IMR-90 (cell line): ENCODE measurements around the gene ZNF263. TPM values are rescaled to one million over a fixed set of nuclear protein-coding genes. Genes with fewer than 3 reads are reported as not detected.

Experiments
- ATAC-seq: fragments of 200-7000 bp; cut with Tn5 transposase; 2 replicates; pipeline ENCODE4 v1.9.1; 2020; ENCODE audit warnings: low read depth, mild to moderate bottlenecking, moderate library complexity
- BruUV-seq: library from RNA; stranded (reverse); fragments of 400-500 nt; replicated peaks from 2 replicates; lab custom pipeline; 2021; lab: Mats Ljungman, UMichigan
- CTCF ChIA-PET: fragments of 300-600 bp; formaldehyde crosslinking; extraction: SDS; loops from one replicate; lab custom pipeline; 2021; ENCODE audit warnings: antibody characterized with exemption; lab: Yijun Ruan, JAX
- POLR2A ChIA-PET: fragments of 300-600 bp; sonication (Branson Sonifier 250); formaldehyde crosslinking; loops from one replicate; lab custom pipeline; 2022; ENCODE audit warnings: antibody characterized with exemption; ENCODE audit not compliant: unreplicated experiment; lab: Charles Lee
- DNase-seq: peaks from one replicate; pipeline ENCODE4 v3.0.0; 2013
- H2AFZ ChIP-seq: replicated peaks from 2 replicates; pipeline ENCODE3; 2013; ENCODE audit warnings: low read length, mild to moderate bottlenecking; ENCODE audit not compliant: poor library complexity
- H2AK5ac ChIP-seq: 2 replicates; pipeline ENCODE4 v1.6.1; 2013; ENCODE audit warnings: low read depth, low read length, inconsistent platforms
- H2AK9ac ChIP-seq: replicated peaks from 2 replicates; pipeline ENCODE3; 2013; ENCODE audit warnings: mild to moderate bottlenecking, low read depth, low read length, moderate library complexity; ENCODE audit not compliant: poor library complexity
- H2BK120ac ChIP-seq: 2 replicates; pipeline ENCODE4 v1.6.1; 2013; ENCODE audit warnings: low read depth, low read length, inconsistent platforms
- H2BK15ac ChIP-seq: 3 replicates; pipeline ENCODE4 v1.6.1; 2013; ENCODE audit warnings: low read depth, low read length, inconsistent platforms
- H2BK20ac ChIP-seq: 2 replicates; pipeline ENCODE4 v1.6.1; 2013; ENCODE audit warnings: low read depth, mild to moderate bottlenecking, inconsistent platforms, low read length, moderate library complexity
- H2BK5ac ChIP-seq: 2 replicates; pipeline ENCODE4 v1.6.1; 2013; ENCODE audit warnings: mild to moderate bottlenecking, low read depth, low read length, inconsistent platforms; ENCODE audit not compliant: poor library complexity, severe bottlenecking
- H3K14ac ChIP-seq: replicated peaks from 2 replicates; pipeline ENCODE4 v1.6.1; 2013; ENCODE audit warnings: low read depth, low read length, inconsistent platforms
- H3K18ac ChIP-seq: 2 replicates; pipeline ENCODE4 v1.6.1; 2013; ENCODE audit warnings: low read depth, low read length, control low read depth
- H3K23ac ChIP-seq: 2 replicates; pipeline ENCODE4 v1.6.1; 2013; ENCODE audit warnings: low read depth, low read length, inconsistent platforms
- H3K27ac ChIP-seq: 2 replicates; pipeline ENCODE4 v1.5.1; 2013; ENCODE audit warnings: mild to moderate bottlenecking, control low read depth, low read length; ENCODE audit not compliant: insufficient read depth
- H3K27me3 ChIP-seq: 2 replicates; pipeline ENCODE4 v1.6.1; 2013; ENCODE audit warnings: low read length; ENCODE audit not compliant: control insufficient read depth, insufficient read depth
- H3K36me3 ChIP-seq: 2 replicates; pipeline ENCODE4 v1.6.1; 2013; ENCODE audit warnings: low read length, mixed read lengths; ENCODE audit not compliant: control insufficient read depth, insufficient read depth
- H3K4ac ChIP-seq: 2 replicates; pipeline ENCODE4 v1.6.1; 2013; ENCODE audit warnings: low read depth, low read length, inconsistent platforms
- H3K4me1 ChIP-seq: 2 replicates; pipeline ENCODE4 v1.6.1; 2013; ENCODE audit warnings: low read length, mixed read lengths; ENCODE audit not compliant: control insufficient read depth, insufficient read depth
- H3K4me2 ChIP-seq: 2 replicates; pipeline ENCODE4 v1.6.1; 2013; ENCODE audit warnings: low read depth, mild to moderate bottlenecking, control low read depth, low read length, moderate library complexity
- H3K4me3 ChIP-seq: 2 replicates; pipeline ENCODE4 v1.5.1; 2013; ENCODE audit warnings: low read depth, mild to moderate bottlenecking, control low read depth, low read length, moderate library complexity; ENCODE audit not compliant: insufficient read depth
- H3K56ac ChIP-seq: 2 replicates; pipeline ENCODE4 v1.6.1; 2013; ENCODE audit warnings: low read length, inconsistent platforms; ENCODE audit not compliant: insufficient read depth; ENCODE audit errors: extremely low read depth
- H3K79me1 ChIP-seq, 2 experiments: 2 replicates each; pipeline ENCODE4 v1.6.1; 2013; ENCODE audit warnings: low read length in 2 of 2, inconsistent platforms in 1 of 2, low read depth in 1 of 2
- H3K9ac ChIP-seq: 2 replicates; pipeline ENCODE4 v1.6.1; 2013; ENCODE audit warnings: low read depth, low read length, control low read depth
- H3K9me1 ChIP-seq: 2 replicates; pipeline ENCODE4 v1.6.1; 2013; ENCODE audit warnings: low read length, inconsistent platforms; ENCODE audit not compliant: insufficient read depth
- H3K9me3 ChIP-seq: 2 replicates; pipeline ENCODE4 v1.6.1; 2013; ENCODE audit warnings: low read length; ENCODE audit not compliant: control insufficient read depth, insufficient read depth
- H4K20me1 ChIP-seq: 2 replicates; pipeline ENCODE4 v1.6.1; 2013; ENCODE audit warnings: low read length, inconsistent platforms; ENCODE audit not compliant: insufficient read depth
- H4K5ac ChIP-seq: 2 replicates; pipeline ENCODE4 v1.6.1; 2013; ENCODE audit warnings: mild to moderate bottlenecking, low read depth, low read length, control low read depth
- H4K8ac ChIP-seq, 2 experiments: 2 replicates each; pipeline ENCODE4 v1.6.1; 2013; ENCODE audit warnings: low read depth in 2 of 2, low read length in 2 of 2, control low read depth in 1 of 2, inconsistent platforms in 1 of 2
- H4K91ac ChIP-seq: 2 replicates; pipeline ENCODE4 v1.6.1; 2013; ENCODE audit warnings: low read depth, low read length, inconsistent platforms; ENCODE audit not compliant: insufficient read depth
- CHD1 ChIP-seq: IDR thresholded peaks from 2 replicates; pipeline ENCODE4 v1.6.1; 2012; ENCODE audit warnings: low read depth, low read length, improper control_type of control experiment
- MAFK ChIP-seq: IDR thresholded peaks from 2 replicates; pipeline ENCODE4 v1.6.1; 2012; ENCODE audit warnings: low read depth, low read length, improper control_type of control experiment
- MXI1 ChIP-seq: IDR thresholded peaks from 2 replicates; pipeline ENCODE4 v1.6.1; 2012; ENCODE audit warnings: low read depth, mild to moderate bottlenecking, low read length, moderate library complexity, borderline replicate concordance
- RAD21 ChIP-seq: IDR thresholded peaks from 2 replicates; pipeline ENCODE4 v1.6.1; 2012; ENCODE audit warnings: low read length, improper control_type of control experiment
- RFX5 ChIP-seq: IDR thresholded peaks from 2 replicates; pipeline ENCODE4 v1.8.0; 2012; ENCODE audit warnings: low read depth, mild to moderate bottlenecking, low read length, moderate library complexity
- SMC3 ChIP-seq: fragments of 150-350 bp; IDR thresholded peaks from 2 replicates; pipeline ENCODE4 v1.6.1; 2016; ENCODE audit warnings: low read depth, mild to moderate bottlenecking, antibody characterized with exemption, low read length, moderate library complexity
- WGBS, 2 experiments: methylation state at CpG; one replicate each; pipeline versions ENCODE4 v1.1.5 to v1.1.7; 2013; ENCODE audit warnings: missing lambda C conversion rate in 2 of 2; ENCODE audit not compliant: insufficient read length in 1 of 2; ENCODE audit errors: extremely low coverage in 2 of 2; 5-methylcytosine and 5-hydroxymethylcytosine counted together
- dilution Hi-C: fragments of 300-500 bp; cut with HindIII; formaldehyde crosslinking; loops from one replicate; pipeline ENCODE4 v1.14.3; 2018; ENCODE audit warnings: low sequenced_read_pairs; ENCODE audit not compliant: unreplicated experiment
- in situ Hi-C: fragments of 300-500 bp; cut with MboI; formaldehyde crosslinking; loops from 3 replicates; pipeline ENCODE4 v1.14.3; 2019; ENCODE audit warnings: low sequenced_read_pairs, inconsistent platforms, mixed read lengths
- intact Hi-C: fragments of 100-400 bp; cut with micrococcal nuclease; formaldehyde crosslinking; loops from 2 replicates; pipeline ENCODE4 v1.10.0; 2022
- polyA plus RNA-seq, 3 experiments: library from polyadenylated mRNA; depleted of rRNA; stranded (reverse); fragments of >200 nt; gene quantifications; 2 replicates each; pipeline ENCODE4 v1.2.3, GENCODE V29; 2012; ENCODE audit warnings: low replicate concordance in 1 of 3
- total RNA-seq: library from RNA; depleted of rRNA; stranded (reverse); fragments of >200 nt; gene quantifications from 2 replicates; pipeline ENCODE4 v1.2.3, GENCODE V29; 2012
- TF ChIP-seq, protein P1 (sequence below): fragments of 150-350 bp; IDR thresholded peaks from 2 replicates; pipeline ENCODE4 v1.6.1; 2016; ENCODE audit warnings: low read depth, mild to moderate bottlenecking, low read length, moderate library complexity, borderline replicate concordance
- TF ChIP-seq, protein P2 (sequence below): conservative IDR thresholded peaks from 2 replicates; pipeline ENCODE4 v1.5.1; 2012; ENCODE audit warnings: mild to moderate bottlenecking, low read depth, low read length, improper control_type of control experiment

ZNF263 gene
- total and polyA plus RNA-seq, 2 of the 4 experiments (the other 2 are of a cell fraction): 20.8 to 40.3 TPM

GRCh38 chr16:3264137-3265036, 18.9 kb upstream of the ZNF263 start (continued):
- TF ChIP-seq, protein P1, sequence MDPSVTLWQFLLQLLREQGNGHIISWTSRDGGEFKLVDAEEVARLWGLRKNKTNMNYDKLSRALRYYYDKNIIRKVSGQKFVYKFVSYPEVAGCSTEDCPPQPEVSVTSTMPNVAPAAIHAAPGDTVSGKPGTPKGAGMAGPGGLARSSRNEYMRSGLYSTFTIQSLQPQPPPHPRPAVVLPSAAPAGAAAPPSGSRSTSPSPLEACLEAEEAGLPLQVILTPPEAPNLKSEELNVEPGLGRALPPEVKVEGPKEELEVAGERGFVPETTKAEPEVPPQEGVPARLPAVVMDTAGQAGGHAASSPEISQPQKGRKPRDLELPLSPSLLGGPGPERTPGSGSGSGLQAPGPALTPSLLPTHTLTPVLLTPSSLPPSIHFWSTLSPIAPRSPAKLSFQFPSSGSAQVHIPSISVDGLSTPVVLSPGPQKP: no peak

DNA sequence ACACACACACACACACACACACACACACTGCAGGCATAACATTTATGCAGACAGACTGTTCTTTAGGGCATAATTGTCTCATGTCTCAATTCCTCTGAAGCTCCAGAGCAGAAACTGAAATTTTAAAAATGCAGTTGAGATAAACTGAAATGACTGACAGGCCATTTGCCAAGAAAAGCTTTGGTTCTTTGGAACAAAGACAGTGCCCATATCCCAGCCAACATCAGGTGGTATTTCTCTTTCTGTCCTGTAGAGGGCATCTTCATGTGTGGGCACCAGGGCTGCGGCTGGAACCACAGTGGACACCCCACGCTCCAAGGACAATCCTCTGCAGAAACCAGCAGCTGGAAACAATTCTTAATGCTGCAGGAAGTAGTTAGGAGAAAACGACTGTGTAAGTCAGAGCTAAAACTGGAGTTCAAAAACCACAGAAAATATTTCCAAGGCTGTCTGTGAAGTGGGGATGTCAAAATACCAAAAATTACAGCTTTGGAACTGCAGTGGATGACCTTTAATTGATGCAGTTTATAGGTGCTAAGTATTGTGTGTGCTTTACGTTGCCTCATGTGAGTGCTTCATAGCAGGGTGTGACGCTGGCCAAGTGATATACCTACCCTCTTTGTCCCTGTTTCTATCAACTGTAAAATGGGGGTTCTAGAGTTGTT, 16.3 kb upstream of the ZNF263 start:
- dilution Hi-C loops: no loop called here
- H3K9me3 ChIP-seq: no peaks in the 10 kb centered on the region
- BruUV-seq: no TSS peak

More for the DNA sequence above, 16.3 kb upstream of the ZNF263 start:
- Histone ChIP-seq H2AK5ac (no peak overlapping the region), H3K27me3 (no peaks in the 10 kb centered on the region), H3K9ac (no peak overlapping the region), H2AK9ac (no peak overlapping the region), H3K9me1 (no peaks in the 10 kb centered on the region; the same call in 1 of the 2 replicates), H2BK5ac (no peak overlapping the region), H3K4me3 (no peak overlapping the region), H2AFZ (no peak overlapping the region), H3K56ac (no peak overlapping the region), H2BK120ac (no peak overlapping the region), H4K20me1 (no peaks in the 10 kb centered on the region), H3K36me3 (no peaks in the 10 kb centered on the region), H3K79me1 (peaks cover 0 to 5% of the 10 kb centered on the region in 2 experiments; a peak in 2 of 4 replicates), H3K4ac (no peak overlapping the region), H3K14ac (no peak overlapping the region), H2BK20ac (no peak overlapping the region), H3K23ac (no peak overlapping the region), H3K4me2 (no peak overlapping the region), H4K5ac (no peak overlapping the region), H4K91ac (no peak overlapping the region), H3K18ac (no peak overlapping the region), H3K27ac (no peak overlapping the region), H2BK15ac (no peak overlapping the region), H3K4me1 (0 out of 2 replicates have a peak, but pooled peaks cover 2% of the 10 kb centered on the region), H4K8ac (no peak overlapping the region)
- no CpG with 5 or more reads among the region's 5 CpGs for WGBS, 2 experiments
- in situ Hi-C loops: no loop called here
- ATAC-seq (no peak), DNase-seq (peak; percentile 35)
- intact Hi-C loops: no loop called here
- ChIA-PET CTCF (interaction anchor here (0.6 to 1.0 kb wide), 3 partner anchors 10 to 61 kb away, joined by 3 read pairs; no protein-coding TSS in a partner anchor), POLR2A (no interaction called here)
- no peak for TF ChIP-seq MAFK
- no peak for TF ChIP-seq MXI1
- no peak for TF ChIP-seq RFX5
- TF ChIP-seq, protein P2, sequence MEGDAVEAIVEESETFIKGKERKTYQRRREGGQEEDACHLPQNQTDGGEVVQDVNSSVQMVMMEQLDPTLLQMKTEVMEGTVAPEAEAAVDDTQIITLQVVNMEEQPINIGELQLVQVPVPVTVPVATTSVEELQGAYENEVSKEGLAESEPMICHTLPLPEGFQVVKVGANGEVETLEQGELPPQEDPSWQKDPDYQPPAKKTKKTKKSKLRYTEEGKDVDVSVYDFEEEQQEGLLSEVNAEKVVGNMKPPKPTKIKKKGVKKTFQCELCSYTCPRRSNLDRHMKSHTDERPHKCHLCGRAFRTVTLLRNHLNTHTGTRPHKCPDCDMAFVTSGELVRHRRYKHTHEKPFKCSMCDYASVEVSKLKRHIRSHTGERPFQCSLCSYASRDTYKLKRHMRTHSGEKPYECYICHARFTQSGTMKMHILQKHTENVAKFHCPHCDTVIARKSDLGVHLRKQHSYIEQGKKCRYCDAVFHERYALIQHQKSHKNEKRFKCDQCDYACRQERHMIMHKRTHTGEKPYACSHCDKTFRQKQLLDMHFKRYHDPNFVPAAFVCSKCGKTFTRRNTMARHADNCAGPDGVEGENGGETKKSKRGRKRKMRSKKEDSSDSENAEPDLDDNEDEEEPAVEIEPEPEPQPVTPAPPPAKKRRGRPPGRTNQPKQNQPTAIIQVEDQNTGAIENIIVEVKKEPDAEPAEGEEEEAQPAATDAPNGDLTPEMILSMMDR: peak; percentile 48
- no peak for TF ChIP-seq CHD1
- TF ChIP-seq RAD21: peak; percentile 37
- TF ChIP-seq, protein P1: no peak
- TF ChIP-seq SMC3: 0 out of 2 replicates have a peak, but pooled peaks have one; percentile 14
